ENCODE results near the gene NDE1. TPM values are rescaled to one million over a fixed set of nuclear protein-coding genes. Genes with fewer than 3 reads are reported as not detected.

Gene NDE1
- total and polyA plus RNA-seq, 9 of the 15 experiments (the other 6 are each of a cell fraction or from before 2014, with no cell fraction given), result 3.1 to 59.9 (median 30.0) TPM

DNA sequence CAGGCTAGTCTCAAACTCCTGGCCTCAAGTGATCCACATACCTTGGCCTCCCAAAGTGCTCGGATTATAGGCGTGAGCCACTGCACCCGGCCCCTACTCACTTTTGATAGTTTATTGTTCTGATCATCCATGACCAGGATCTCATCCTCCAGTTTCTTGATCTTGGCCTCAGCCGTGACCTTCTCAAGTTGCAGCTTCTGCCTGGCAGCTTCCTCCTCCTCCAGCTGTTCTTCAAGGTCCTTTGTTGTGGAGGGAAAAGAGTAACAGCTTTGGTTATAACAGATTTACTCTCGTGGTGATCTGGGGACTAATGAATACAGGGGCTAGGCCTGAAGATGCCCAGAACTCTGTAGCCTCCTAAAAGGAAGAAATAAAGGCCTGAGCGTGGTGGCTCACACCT is 89.9 kb downstream of the NDE1 start:
- Histone ChIP-seq H3K4me3 (no peak overlapping the region), H3K9me1 (ENCODE audit: control insufficient read depth, insufficient read depth, low read length) (no peaks in the 10 kb centered on the region), H3K27ac (ENCODE audit: extremely low read depth, low read depth, low read length) (no peak overlapping the region), H3K4me1 (replicated peaks in 1 of 2; ENCODE audit: control insufficient read depth in 2 of 2, insufficient read depth in 2 of 2, low read length in 2 of 2) (peaks cover 0 to 3% of the 10 kb centered on the region in 2 experiments; a peak in 1 of 5 replicates), H3K4me2 (ENCODE audit: insufficient read depth, low read length) (no peak overlapping the region), H3K27me3 (ENCODE audit: control insufficient read depth in 2 of 2, insufficient read depth in 2 of 2, low read length in 2 of 2) (peaks cover 19 to 51% of the 10 kb centered on the region in 2 experiments; a peak in 3 of 5 replicates), H4K20me1 (replicated peaks; ENCODE audit: control insufficient read depth, insufficient read depth, low read length) (no peaks in the 10 kb centered on the region; the same call in 1 of the 2 replicates), H2AFZ (ENCODE audit: low read depth, low read length) (no peak overlapping the region), H3K9ac (ENCODE audit: insufficient read depth in 1 of 2, low read depth in 2 of 2, low read length in 2 of 2) (no peak overlapping the region), H3K79me2 (ENCODE audit: control insufficient read depth, insufficient read depth, low read length) (no peaks in the 10 kb centered on the region), H3K36me3 (ENCODE audit: control insufficient read depth, insufficient read depth, low read length) (no peaks in the 10 kb centered on the region), H3K9me3 (replicated peaks; ENCODE audit: control insufficient read depth, insufficient read depth, low read depth, low read length) (peaks cover 6% of the 10 kb centered on the region)
- ATAC-seq (no peak), DNase-seq (ENCODE audit: extremely low read depth in 1 of 4, low spot score in 3 of 4) (no peak), FAIRE-seq (no peak)
- WGBS (ENCODE audit: insufficient coverage, low coverage, missing lambda C conversion rate), result 8% methylated on average over 6 of the region's 6 CpGs
- in situ Hi-C loops (cut with MboI) (no loop called here), intact Hi-C loops (cut with micrococcal nuclease) (no loop called here)
- ChIA-PET CTCF (ENCODE audit: low intra/inter-chr PET ratio) (no interaction called here), POLR2A (no interaction called here)
- no peak for TF ChIP-seq ZNF253 (CRISPR knock-in tag; conservative IDR thresholded peaks at IDR 0.05)
- no peak for TF ChIP-seq FOXK1 (CRISPR knock-in tag; IDR thresholded peaks at IDR 0.05; ENCODE audit: borderline replicate concordance)
- TF ChIP-seq TAF1 (IDR thresholded peaks at IDR 0.05; ENCODE audit: control insufficient read depth, extremely low read depth, insufficient read depth, low read length, severe bottlenecking), result no peak
- TF ChIP-seq TBP (optimal IDR thresholded peaks at IDR 0.05; ENCODE audit: low read depth, low read length), result no peak
- TF ChIP-seq, protein P1, sequence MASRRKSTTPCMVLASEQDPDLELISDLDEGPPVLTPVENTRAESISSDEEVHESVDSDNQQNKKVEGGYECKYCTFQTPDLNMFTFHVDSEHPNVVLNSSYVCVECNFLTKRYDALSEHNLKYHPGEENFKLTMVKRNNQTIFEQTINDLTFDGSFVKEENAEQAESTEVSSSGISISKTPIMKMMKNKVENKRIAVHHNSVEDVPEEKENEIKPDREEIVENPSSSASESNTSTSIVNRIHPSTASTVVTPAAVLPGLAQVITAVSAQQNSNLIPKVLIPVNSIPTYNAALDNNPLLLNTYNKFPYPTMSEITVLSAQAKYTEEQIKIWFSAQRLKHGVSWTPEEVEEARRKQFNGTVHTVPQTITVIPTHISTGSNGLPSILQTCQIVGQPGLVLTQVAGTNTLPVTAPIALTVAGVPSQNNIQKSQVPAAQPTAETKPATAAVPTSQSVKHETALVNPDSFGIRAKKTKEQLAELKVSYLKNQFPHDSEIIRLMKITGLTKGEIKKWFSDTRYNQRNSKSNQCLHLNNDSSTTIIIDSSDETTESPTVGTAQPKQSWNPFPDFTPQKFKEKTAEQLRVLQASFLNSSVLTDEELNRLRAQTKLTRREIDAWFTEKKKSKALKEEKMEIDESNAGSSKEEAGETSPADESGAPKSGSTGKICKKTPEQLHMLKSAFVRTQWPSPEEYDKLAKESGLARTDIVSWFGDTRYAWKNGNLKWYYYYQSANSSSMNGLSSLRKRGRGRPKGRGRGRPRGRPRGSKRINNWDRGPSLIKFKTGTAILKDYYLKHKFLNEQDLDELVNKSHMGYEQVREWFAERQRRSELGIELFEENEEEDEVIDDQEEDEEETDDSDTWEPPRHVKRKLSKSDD (conservative IDR thresholded peaks at IDR 0.05; ENCODE audit: low read length), result no peak
- TF ChIP-seq, protein P2, sequence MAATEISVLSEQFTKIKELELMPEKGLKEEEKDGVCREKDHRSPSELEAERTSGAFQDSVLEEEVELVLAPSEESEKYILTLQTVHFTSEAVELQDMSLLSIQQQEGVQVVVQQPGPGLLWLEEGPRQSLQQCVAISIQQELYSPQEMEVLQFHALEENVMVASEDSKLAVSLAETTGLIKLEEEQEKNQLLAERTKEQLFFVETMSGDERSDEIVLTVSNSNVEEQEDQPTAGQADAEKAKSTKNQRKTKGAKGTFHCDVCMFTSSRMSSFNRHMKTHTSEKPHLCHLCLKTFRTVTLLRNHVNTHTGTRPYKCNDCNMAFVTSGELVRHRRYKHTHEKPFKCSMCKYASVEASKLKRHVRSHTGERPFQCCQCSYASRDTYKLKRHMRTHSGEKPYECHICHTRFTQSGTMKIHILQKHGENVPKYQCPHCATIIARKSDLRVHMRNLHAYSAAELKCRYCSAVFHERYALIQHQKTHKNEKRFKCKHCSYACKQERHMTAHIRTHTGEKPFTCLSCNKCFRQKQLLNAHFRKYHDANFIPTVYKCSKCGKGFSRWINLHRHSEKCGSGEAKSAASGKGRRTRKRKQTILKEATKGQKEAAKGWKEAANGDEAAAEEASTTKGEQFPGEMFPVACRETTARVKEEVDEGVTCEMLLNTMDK (IDR thresholded peaks at IDR 0.05; ENCODE audit: borderline replicate concordance, insufficient read depth, low read depth, low read length, poor library complexity, severe bottlenecking), result no peak
- no TSS peak for BruUV-seq (replicated peaks)
